Spinal cord (tissue), 10 donors: ENCODE measurements around the gene BMERB1. TPM values are rescaled to one million over a fixed set of nuclear protein-coding genes. Genes with fewer than 3 reads are reported as not detected.

ENCODE experiments used
- DNase-seq, 6 donors: peaks; one replicate each; pipeline versions ENCODE4 v3.0.0 to v3.0.0-alpha.2; 2013 to 2015; ENCODE audit warnings: low spot score in 6 of 6, low read depth in 4 of 6
- H3K27ac ChIP-seq: one replicate; pipeline ENCODE4 v1.5.1; 2013; ENCODE audit warnings: low read depth, low read length, control low read depth
- H3K27me3 ChIP-seq: one replicate; pipeline ENCODE4 v1.6.1; 2013; ENCODE audit warnings: low read length; ENCODE audit not compliant: control insufficient read depth, insufficient read depth
- H3K36me3 ChIP-seq: one replicate; pipeline ENCODE4 v1.6.1; 2013; ENCODE audit warnings: low read length; ENCODE audit not compliant: control insufficient read depth, insufficient read depth
- H3K4me1 ChIP-seq: one replicate; pipeline ENCODE4 v1.6.1; 2013; ENCODE audit warnings: low read length; ENCODE audit not compliant: control insufficient read depth, insufficient read depth
- H3K4me3 ChIP-seq: one replicate; pipeline ENCODE4 v1.5.1; 2013; ENCODE audit warnings: low read depth, low read length, control low read depth
- H3K9me3 ChIP-seq: one replicate; pipeline ENCODE4 v1.6.1; 2013; ENCODE audit warnings: low read length; ENCODE audit not compliant: control insufficient read depth, insufficient read depth
- WGBS: methylation state at CpG from one replicate; pipeline ENCODE4 v1.1.5; 2013; ENCODE audit warnings: missing lambda C conversion rate; ENCODE audit not compliant: insufficient coverage; 5-methylcytosine and 5-hydroxymethylcytosine counted together
- polyA plus RNA-seq, 2 donors: library from polyadenylated mRNA; unstranded; fragments of 120-200 nt; gene quantifications; one replicate each; pipeline ENCODE4 v1.2.1, GENCODE V29; 2013; ENCODE audit not compliant: insufficient read length in 2 of 2
- total RNA-seq, 2 donors: library from RNA; depleted of rRNA in 1 of 2; stranded (reverse); fragments of 120-200 nt in 1 of 2; fragments of >200 nt in 1 of 2; gene quantifications; one replicate each; pipeline versions ENCODE4 v1.2.3 to v1.2.4, GENCODE V29; 2013 to 2014
- donor health status: healthy.

The BMERB1 gene
- total and polyA plus RNA-seq, 4 donors: 70.7 to 266 (median 177) TPM

GRCh38 chr16:15607700-15608396 is 173.5 kb downstream of the BMERB1 start:
- no peak overlapping the region for H3K4me3 ChIP-seq
- peaks cover 3% of the 10 kb centered on the region for H3K4me1 ChIP-seq
- WGBS: 84% methylated on average over 3 of the region's 13 CpGs
- DNase-seq: no peak
- H3K36me3 ChIP-seq: peaks cover 66% of the 10 kb centered on the region
- H3K9me3 ChIP-seq: no peaks in the 10 kb centered on the region
- no peak overlapping the region for H3K27ac ChIP-seq
- no peaks in the 10 kb centered on the region for H3K27me3 ChIP-seq

GRCh38 chr16:15608398-15609285 is 174.3 kb downstream of the BMERB1 start:
- WGBS: 92% methylated on average over 6 of the region's 19 CpGs
- Histone ChIP-seq H3K27ac (no peak overlapping the region), H3K4me1 (peaks cover 3% of the 10 kb centered on the region), H3K9me3 (no peaks in the 10 kb centered on the region), H3K36me3 (peaks cover 69% of the 10 kb centered on the region), H3K27me3 (no peaks in the 10 kb centered on the region), H3K4me3 (no peak overlapping the region)
- DNase-seq: no peak

DNA sequence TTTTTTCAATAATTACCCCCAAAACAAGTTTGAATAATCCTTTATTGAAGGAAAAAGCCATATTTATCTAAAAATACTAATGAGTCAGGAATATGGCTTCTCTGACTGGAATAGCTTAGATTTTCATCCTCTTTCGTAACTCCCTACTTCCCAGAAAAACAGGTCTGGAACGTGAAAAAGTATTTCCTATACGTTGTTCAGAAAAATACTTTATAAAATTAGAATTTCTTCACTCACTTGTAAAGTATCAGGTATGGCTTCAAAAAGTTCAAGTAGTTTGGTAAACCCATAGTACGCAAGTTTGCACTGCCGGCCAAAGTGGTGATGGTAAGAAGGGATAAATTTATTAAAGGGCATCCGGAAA is 174.9 kb downstream of the BMERB1 start:
- H3K4me1 ChIP-seq: peaks cover 3% of the 10 kb centered on the region
- DNase-seq: no peak
- H3K36me3 ChIP-seq: peaks cover 69% of the 10 kb centered on the region
- 100% methylated on average over 2 of the region's 6 CpGs for WGBS
- no peaks in the 10 kb centered on the region for H3K27me3 ChIP-seq
- H3K4me3 ChIP-seq: no peak overlapping the region
- H3K27ac ChIP-seq: no peak overlapping the region
- no peaks in the 10 kb centered on the region for H3K9me3 ChIP-seq

GRCh38 chr16:15610369-15610871 is 176.0 kb downstream of the BMERB1 start:
- Histone ChIP-seq H3K36me3 (peaks cover 70% of the 10 kb centered on the region), H3K9me3 (no peaks in the 10 kb centered on the region), H3K27ac (no peak overlapping the region), H3K4me1 (no peaks in the 10 kb centered on the region), H3K4me3 (no peak overlapping the region), H3K27me3 (no peaks in the 10 kb centered on the region)
- 95% methylated on average over 9 of the region's 10 CpGs for WGBS
- DNase-seq: no peak

DNA sequence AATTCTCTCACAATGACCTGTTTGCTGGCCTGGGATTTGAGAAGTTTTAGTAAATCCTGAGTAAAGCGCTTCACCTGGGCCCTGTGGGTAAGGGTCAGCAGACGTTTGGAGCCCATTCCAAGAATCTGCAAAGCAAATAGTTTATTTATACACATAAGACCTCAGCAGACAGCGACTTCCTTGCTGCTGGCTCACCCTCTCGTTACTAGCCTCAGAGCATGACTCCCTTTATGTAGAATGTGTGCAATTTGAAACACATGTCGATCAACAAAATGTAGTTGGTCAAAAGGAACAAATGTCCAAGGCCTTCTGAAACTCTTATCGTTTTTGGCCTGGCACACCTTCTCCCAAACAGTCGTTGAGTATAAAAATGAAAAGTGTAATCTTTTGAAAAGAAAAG is 177.2 kb downstream of the BMERB1 start:
- DNase-seq: no peak
- WGBS: no CpG with 5 or more reads among the region's 7 CpGs
- Histone ChIP-seq H3K4me3 (no peak overlapping the region), H3K9me3 (no peaks in the 10 kb centered on the region), H3K4me1 (no peaks in the 10 kb centered on the region), H3K27me3 (no peaks in the 10 kb centered on the region), H3K27ac (no peak overlapping the region), H3K36me3 (peaks cover 62% of the 10 kb centered on the region)

GRCh38 chr16:15613676-15614075 is 179.3 kb downstream of the BMERB1 start:
- DNase-seq: no peak
- Histone ChIP-seq H3K36me3 (peaks cover 61% of the 10 kb centered on the region), H3K9me3 (no peaks in the 10 kb centered on the region), H3K4me3 (no peak overlapping the region), H3K27ac (no peak overlapping the region), H3K4me1 (no peaks in the 10 kb centered on the region), H3K27me3 (no peaks in the 10 kb centered on the region)
- 100% methylated on average over 2 of the region's 4 CpGs for WGBS

DNA sequence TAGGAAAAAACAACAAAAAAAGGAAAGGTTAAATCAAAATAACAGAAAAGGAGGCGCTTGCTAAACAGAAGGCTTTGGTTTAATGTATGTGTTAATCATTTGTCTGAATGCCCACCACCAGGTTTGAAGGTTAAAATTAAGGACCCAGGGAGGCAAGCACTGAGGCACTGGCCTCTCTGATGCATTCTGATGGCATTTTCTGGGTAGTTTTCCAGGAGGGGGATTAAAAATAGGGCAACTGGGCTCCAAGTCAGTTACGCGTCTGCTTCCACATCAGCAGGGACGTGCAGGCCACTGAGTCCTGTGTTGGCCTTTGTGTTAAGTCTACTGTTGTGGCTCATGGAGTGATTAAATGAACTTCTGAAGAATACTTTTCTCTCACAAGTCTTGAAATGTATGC is 181.6 kb downstream of the BMERB1 start:
- Histone ChIP-seq H3K36me3 (peaks cover 64% of the 10 kb centered on the region), H3K27ac (no peak overlapping the region), H3K9me3 (no peaks in the 10 kb centered on the region), H3K27me3 (no peaks in the 10 kb centered on the region), H3K4me1 (no peaks in the 10 kb centered on the region), H3K4me3 (no peak overlapping the region)
- DNase-seq: no peak
- WGBS: 86% methylated on average over 3 of the region's 4 CpGs

DNA sequence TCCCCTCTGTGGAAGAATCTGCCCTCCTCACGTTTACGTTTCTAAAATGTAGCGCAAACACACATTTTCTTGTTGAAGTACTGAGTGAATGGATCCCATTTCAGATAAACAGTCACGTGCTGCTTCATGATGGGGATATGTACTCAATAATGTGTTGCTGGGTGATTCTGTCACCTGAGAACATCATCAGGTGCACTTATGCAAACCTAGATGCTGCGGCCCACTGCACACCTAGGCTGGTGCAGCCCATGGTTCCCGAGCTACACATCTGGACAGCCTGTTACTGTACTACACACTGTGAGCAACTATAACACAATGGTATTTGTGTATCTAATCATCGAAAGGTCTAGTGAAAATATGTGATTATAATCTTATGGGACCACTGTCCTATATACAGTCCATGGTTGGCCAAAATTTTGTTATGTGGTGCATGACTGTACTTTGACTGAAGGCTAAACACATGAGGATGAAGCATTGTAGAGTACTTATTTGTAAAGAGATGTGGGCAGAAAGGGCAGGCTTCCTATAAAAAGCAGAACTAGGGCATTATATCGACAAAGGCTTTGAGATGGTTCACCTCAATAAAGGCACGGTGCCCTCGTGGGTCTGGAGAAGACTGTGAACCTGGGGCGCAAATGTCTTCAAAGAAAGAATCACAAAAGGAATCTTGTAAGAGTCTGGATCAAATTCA is 182.2 kb downstream of the BMERB1 start:
- no peak for DNase-seq

GRCh38 chr16:15617901-15618300 is 183.5 kb downstream of the BMERB1 start:
- no peaks in the 10 kb centered on the region for H3K27me3 ChIP-seq
- no peak overlapping the region for H3K27ac ChIP-seq
- no peaks in the 10 kb centered on the region for H3K4me1 ChIP-seq
- WGBS: 97% methylated on average over 2 of the region's 4 CpGs
- no peaks in the 10 kb centered on the region for H3K9me3 ChIP-seq
- H3K36me3 ChIP-seq: peaks cover 58% of the 10 kb centered on the region
- no peak for DNase-seq
- H3K4me3 ChIP-seq: no peak overlapping the region

More for the DNA sequence above, 182.2 kb downstream of the BMERB1 start:
- Histone ChIP-seq H3K27me3 (no peaks in the 10 kb centered on the region), H3K27ac (no peak overlapping the region), H3K4me1 (no peaks in the 10 kb centered on the region), H3K9me3 (no peaks in the 10 kb centered on the region), H3K36me3 (peaks cover 58% of the 10 kb centered on the region), H3K4me3 (no peak overlapping the region)
- 92% methylated on average over 7 of the region's 11 CpGs for WGBS
